Esophagus muscularis mucosa (tissue), 4 donors: ENCODE results near the gene XYLT1.

Source experiments
- CTCF ChIP-seq, 3 experiments: fragments of 200-600 bp in 2 of 3; fragments of 450-650 bp in 1 of 3; sonication (generic) in 2 of 3; IDR thresholded peaks; one replicate each; pipeline ENCODE4 v1.5.1; 2017 to 2019; ENCODE audit warnings: antibody characterized with exemption in 3 of 3, mild to moderate bottlenecking in 2 of 3, moderate library complexity in 1 of 3
- EP300 ChIP-seq: sonication (generic); formaldehyde crosslinking; IDR thresholded peaks from one replicate; pipeline ENCODE4 v1.6.1; 2017; ENCODE audit warnings: antibody characterized with exemption
- POLR2A ChIP-seq: fragments of 450-650 bp; IDR thresholded peaks from one replicate; pipeline ENCODE4 v1.6.1; 2017; ENCODE audit warnings: antibody characterized with exemption, moderate library complexity, mild to moderate bottlenecking, low read depth
- POLR2AphosphoS5 ChIP-seq, 2 donors: sonication (generic); formaldehyde crosslinking; IDR thresholded peaks; one replicate each; pipeline ENCODE4 v1.6.1; 2017; ENCODE audit warnings: antibody characterized with exemption in 2 of 2

- TF ChIP-seq POLR2AphosphoS5 (IDR thresholded peaks at IDR 0.05) = no peak
- no peak for TF ChIP-seq CTCF (IDR thresholded peaks at IDR 0.05)
- no peak for TF ChIP-seq POLR2A
- no peak for TF ChIP-seq EP300
Measured at GRCh38 chr16:17301184-17301583, 169.6 kb downstream of the XYLT1 start.
